HepG2 (cell line): ENCODE measurements around the gene ELF2. TPM values are rescaled to one million over a fixed set of nuclear protein-coding genes. Genes with fewer than 3 reads are reported as not detected.

Experiments
- ETV6 ChIP-seq: sonication (generic); formaldehyde crosslinking; conservative IDR thresholded peaks from 2 replicates; pipeline ENCODE4 v1.4.0; 2020; ENCODE audit warnings: missing genetic modification reagents
- GTF3A ChIP-seq: sonication (generic); formaldehyde crosslinking; conservative IDR thresholded peaks from 2 replicates; pipeline ENCODE4 v1.4.0; 2020; ENCODE audit warnings: mild to moderate bottlenecking, missing genetic modification reagents
- HNRNPH1 ChIP-seq: fragments of 200-400 bp; formaldehyde crosslinking; optimal IDR thresholded peaks from 2 replicates; pipeline ENCODE3; 2017; ENCODE audit warnings: mild to moderate bottlenecking, low read depth, low read length
- NCOA2 ChIP-seq: sonication (generic); formaldehyde crosslinking; IDR thresholded peaks from 2 replicates; pipeline ENCODE4 v1.8.0; 2022; ENCODE audit warnings: inconsistent platforms
- NFE2L2 ChIP-seq: fragments of 150-350 bp; IDR thresholded peaks from 2 replicates; pipeline ENCODE4 v1.6.1; 2014; ENCODE audit warnings: low read length
- RXRA ChIP-seq: sonication (generic); formaldehyde crosslinking; IDR thresholded peaks from 2 replicates; pipeline ENCODE4 v1.5.1; 2020; ENCODE audit warnings: missing genetic modification reagents
- SIN3B ChIP-seq: fragments of 150-350 bp; IDR thresholded peaks from 2 replicates; pipeline ENCODE4 v1.6.1; 2014; ENCODE audit warnings: low read length
- TAF15 ChIP-seq: fragments of 200-400 bp; formaldehyde crosslinking; IDR thresholded peaks from one replicate; pipeline ENCODE4 v1.6.1; 2018; ENCODE audit warnings: mild to moderate bottlenecking, low read depth, low read length; ENCODE audit not compliant: poor library complexity, severe bottlenecking
- ZBTB7A ChIP-seq: sonication (generic); formaldehyde crosslinking; IDR thresholded peaks from 2 replicates; pipeline ENCODE4 v1.8.0; 2022; ENCODE audit warnings: mild to moderate bottlenecking, missing genetic modification reagents
- ZNF207 ChIP-seq: fragments of 450-650 bp; IDR thresholded peaks from 2 replicates; pipeline ENCODE4 v1.6.1; 2016; ENCODE audit warnings: antibody characterized with exemption, borderline replicate concordance
- ZNF329 ChIP-seq: sonication (generic); formaldehyde crosslinking; IDR thresholded peaks from 2 replicates; pipeline ENCODE4 v1.9.0; 2021; ENCODE audit warnings: low read depth, mild to moderate bottlenecking, missing genetic modification reagents
- ZNF564 ChIP-seq: sonication (generic); formaldehyde crosslinking; IDR thresholded peaks from 2 replicates; pipeline ENCODE4 v1.8.1; 2023; ENCODE audit warnings: mild to moderate bottlenecking, missing genetic modification reagents
- ZNF567 ChIP-seq: sonication (generic); formaldehyde crosslinking; IDR thresholded peaks from 2 replicates; pipeline ENCODE4 v1.8.1; 2023; ENCODE audit warnings: mild to moderate bottlenecking, missing genetic modification reagents, borderline replicate concordance
- ZNF75D ChIP-seq: sonication (generic); formaldehyde crosslinking; IDR thresholded peaks from 2 replicates; pipeline ENCODE4 v1.8.1; 2023; ENCODE audit warnings: missing genetic modification reagents, mild to moderate bottlenecking, borderline replicate concordance
- polyA plus RNA-seq, 8 experiments: library from polyadenylated mRNA; depleted of rRNA in 3 of 8; stranded (reverse) in 7 of 8; unstranded in 1 of 8; fragments of >200 nt; fragmentation: Illumina TruSeq in 4 of 8; extraction: Trizol in 4 of 8; gene quantifications; 2 replicates each; pipeline versions ENCODE4 v1.2.1 to v1.2.3, GENCODE V29; 2011 to 2016; ENCODE audit warnings: low read depth in 4 of 8, missing spikeins in 1 of 8, mixed read lengths in 1 of 8; ENCODE audit not compliant: insufficient read depth in 1 of 8
- total RNA-seq, 5 experiments: library from RNA; depleted of rRNA; stranded (reverse); fragments of >200 nt; fragmentation: Illumina TruSeq; extraction: Trizol; gene quantifications; 2 replicates each; pipeline ENCODE4 v1.2.3, GENCODE V29; 2016; ENCODE audit warnings: low read depth in 1 of 5
- TF ChIP-seq, protein P1 (sequence below): sonication (generic); formaldehyde crosslinking; IDR thresholded peaks from 2 replicates; pipeline ENCODE4 v1.5.1; 2020; ENCODE audit warnings: missing genetic modification reagents, mild to moderate bottlenecking, borderline replicate concordance
- TF ChIP-seq, protein P2 (sequence below): IDR thresholded peaks from 2 replicates; pipeline ENCODE4 v1.6.1; 2016; ENCODE audit warnings: low read depth
- TF ChIP-seq, protein P3 (sequence below): sonication (generic); formaldehyde crosslinking; IDR thresholded peaks from 2 replicates; pipeline ENCODE4 v1.5.0; 2020; ENCODE audit warnings: missing genetic modification reagents, mild to moderate bottlenecking, borderline replicate concordance
- TF ChIP-seq, protein P4 (sequence below): sonication (generic); formaldehyde crosslinking; IDR thresholded peaks from 2 replicates; pipeline ENCODE4 v1.9.0; 2021; ENCODE audit warnings: missing genetic modification reagents, mild to moderate bottlenecking, borderline replicate concordance
- TF ChIP-seq, protein P5 (sequence below): sonication (generic); formaldehyde crosslinking; IDR thresholded peaks from 2 replicates; pipeline ENCODE4 v1.5.0; 2020; ENCODE audit warnings: mild to moderate bottlenecking, missing genetic modification reagents

Gene ELF2
- total and polyA plus RNA-seq, 2 of the 13 experiments (the other 11 are each of a cell fraction or from before 2014, with no cell fraction given): 28.6 to 35.4 TPM

DNA sequence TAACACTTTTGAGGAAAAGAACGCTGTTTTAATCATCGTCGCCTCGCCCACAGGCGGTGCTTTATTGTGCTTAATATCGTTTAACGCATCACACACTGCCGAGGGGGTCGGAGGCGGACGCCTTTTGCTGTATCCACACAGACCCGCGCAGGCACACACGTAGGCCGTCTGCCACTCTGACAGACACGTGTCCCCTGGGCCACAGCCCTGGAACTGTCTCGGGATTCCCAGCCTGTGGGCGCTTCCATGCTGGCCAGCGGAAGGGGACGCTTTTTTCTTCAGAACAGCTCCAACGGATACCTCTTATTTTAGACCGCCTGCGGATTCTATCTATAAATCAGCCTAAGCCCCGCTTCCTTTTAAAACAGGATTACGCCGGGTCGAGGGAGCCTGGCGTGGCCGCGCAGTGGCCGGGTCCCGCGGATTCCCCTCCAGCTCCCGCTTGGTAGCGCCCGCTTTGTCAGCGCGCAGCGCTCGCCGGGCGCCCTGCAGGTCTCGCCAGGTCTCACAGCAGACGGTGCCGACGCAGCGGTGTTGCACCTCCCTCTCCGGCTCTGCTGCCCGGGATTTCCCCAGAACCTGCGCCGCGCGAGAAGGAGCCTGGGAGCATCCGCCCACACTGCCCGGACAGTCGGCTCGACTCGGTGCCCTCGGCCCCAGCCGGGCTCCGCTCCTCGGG is 161.6 kb downstream of the ELF2 start, which contains the start of gene NOCT (continued):
- TF ChIP-seq, protein P1, sequence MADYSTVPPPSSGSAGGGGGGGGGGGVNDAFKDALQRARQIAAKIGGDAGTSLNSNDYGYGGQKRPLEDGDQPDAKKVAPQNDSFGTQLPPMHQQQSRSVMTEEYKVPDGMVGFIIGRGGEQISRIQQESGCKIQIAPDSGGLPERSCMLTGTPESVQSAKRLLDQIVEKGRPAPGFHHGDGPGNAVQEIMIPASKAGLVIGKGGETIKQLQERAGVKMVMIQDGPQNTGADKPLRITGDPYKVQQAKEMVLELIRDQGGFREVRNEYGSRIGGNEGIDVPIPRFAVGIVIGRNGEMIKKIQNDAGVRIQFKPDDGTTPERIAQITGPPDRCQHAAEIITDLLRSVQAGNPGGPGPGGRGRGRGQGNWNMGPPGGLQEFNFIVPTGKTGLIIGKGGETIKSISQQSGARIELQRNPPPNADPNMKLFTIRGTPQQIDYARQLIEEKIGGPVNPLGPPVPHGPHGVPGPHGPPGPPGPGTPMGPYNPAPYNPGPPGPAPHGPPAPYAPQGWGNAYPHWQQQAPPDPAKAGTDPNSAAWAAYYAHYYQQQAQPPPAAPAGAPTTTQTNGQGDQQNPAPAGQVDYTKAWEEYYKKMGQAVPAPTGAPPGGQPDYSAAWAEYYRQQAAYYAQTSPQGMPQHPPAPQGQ (CRISPR knock-in tag): no peak
- TF ChIP-seq GTF3A (CRISPR knock-in tag) (no peak), TAF15 (no peak), ZNF75D (CRISPR knock-in tag) (no peak), RXRA (peak; percentile 55; the same call in 1 of the 2 replicates), ZNF564 (CRISPR knock-in tag) (peak; percentile 84), ZNF329 (no peak; the same call in 1 of the 2 replicates), SIN3B (no peak), ZNF207 (no peak), ZNF567 (CRISPR knock-in tag) (no peak), ETV6 (CRISPR knock-in tag) (peak; percentile 64; the same call in 1 of the 2 replicates), ZBTB7A (CRISPR knock-in tag) (no peak), NCOA2 (CRISPR knock-in tag) (peak; percentile 6; the same call in 1 of the 2 replicates), HNRNPH1 (no peak), NFE2L2 (no peak)
- TF ChIP-seq, protein P2, sequence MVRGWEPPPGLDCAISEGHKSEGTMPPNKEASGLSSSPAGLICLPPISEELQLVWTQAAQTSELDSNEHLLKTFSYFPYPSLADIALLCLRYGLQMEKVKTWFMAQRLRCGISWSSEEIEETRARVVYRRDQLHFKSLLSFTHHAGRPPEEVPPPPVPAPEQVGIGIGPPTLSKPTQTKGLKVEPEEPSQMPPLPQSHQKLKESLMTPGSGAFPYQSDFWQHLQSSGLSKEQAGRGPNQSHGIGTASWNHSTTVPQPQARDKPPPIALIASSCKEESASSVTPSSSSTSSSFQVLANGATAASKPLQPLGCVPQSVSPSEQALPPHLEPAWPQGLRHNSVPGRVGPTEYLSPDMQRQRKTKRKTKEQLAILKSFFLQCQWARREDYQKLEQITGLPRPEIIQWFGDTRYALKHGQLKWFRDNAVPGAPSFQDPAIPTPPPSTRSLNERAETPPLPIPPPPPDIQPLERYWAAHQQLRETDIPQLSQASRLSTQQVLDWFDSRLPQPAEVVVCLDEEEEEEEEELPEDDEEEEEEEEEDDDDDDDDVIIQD (CRISPR knock-in tag): peak; percentile 13; the same call in 1 of the 2 replicates
- TF ChIP-seq, protein P3, sequence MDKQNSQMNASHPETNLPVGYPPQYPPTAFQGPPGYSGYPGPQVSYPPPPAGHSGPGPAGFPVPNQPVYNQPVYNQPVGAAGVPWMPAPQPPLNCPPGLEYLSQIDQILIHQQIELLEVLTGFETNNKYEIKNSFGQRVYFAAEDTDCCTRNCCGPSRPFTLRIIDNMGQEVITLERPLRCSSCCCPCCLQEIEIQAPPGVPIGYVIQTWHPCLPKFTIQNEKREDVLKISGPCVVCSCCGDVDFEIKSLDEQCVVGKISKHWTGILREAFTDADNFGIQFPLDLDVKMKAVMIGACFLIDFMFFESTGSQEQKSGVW (CRISPR knock-in tag): no peak
- TF ChIP-seq, protein P4, sequence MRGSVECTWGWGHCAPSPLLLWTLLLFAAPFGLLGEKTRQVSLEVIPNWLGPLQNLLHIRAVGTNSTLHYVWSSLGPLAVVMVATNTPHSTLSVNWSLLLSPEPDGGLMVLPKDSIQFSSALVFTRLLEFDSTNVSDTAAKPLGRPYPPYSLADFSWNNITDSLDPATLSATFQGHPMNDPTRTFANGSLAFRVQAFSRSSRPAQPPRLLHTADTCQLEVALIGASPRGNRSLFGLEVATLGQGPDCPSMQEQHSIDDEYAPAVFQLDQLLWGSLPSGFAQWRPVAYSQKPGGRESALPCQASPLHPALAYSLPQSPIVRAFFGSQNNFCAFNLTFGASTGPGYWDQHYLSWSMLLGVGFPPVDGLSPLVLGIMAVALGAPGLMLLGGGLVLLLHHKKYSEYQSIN (CRISPR knock-in tag): no peak
- TF ChIP-seq, protein P5, sequence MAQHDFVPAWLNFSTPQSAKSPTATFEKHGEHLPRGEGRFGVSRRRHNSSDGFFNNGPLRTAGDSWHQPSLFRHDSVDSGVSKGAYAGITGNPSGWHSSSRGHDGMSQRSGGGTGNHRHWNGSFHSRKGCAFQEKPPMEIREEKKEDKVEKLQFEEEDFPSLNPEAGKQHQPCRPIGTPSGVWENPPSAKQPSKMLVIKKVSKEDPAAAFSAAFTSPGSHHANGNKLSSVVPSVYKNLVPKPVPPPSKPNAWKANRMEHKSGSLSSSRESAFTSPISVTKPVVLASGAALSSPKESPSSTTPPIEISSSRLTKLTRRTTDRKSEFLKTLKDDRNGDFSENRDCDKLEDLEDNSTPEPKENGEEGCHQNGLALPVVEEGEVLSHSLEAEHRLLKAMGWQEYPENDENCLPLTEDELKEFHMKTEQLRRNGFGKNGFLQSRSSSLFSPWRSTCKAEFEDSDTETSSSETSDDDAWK (CRISPR knock-in tag): no peak
